ENCODE data around the gene NUP133.
"Not testable (repeated sequence)": the region's sequence is repeated elsewhere in the genome, so short reads cannot be mapped to it uniquely, and the experiment has no call there.

The NUP133 gene

GRCh38 chr1:229507951-229508822, at the start of gene NUP133:
Gene NUP133, minus strand, starts transcription at chr1:229508341. Its CDS starts 92 bp downstream, at chr1:229508249.
- DNase-seq, result peak; percentile 91

- no peak for DNase-seq
These were observed 49.2 kb upstream of the NUP133 start for GRCh38 chr1:229557200-229557850.

GRCh38 chr1:229554886-229555621, 46.9 kb upstream of the NUP133 start:
- no peak for DNase-seq

GRCh38 chr1:229553621-229554130, 45.5 kb upstream of the NUP133 start:
- no peak for DNase-seq

- no peak for DNase-seq
These were observed 44.6 kb upstream of the NUP133 start for GRCh38 chr1:229552732-229553131.

- no peak for DNase-seq
These were observed 42.8 kb upstream of the NUP133 start for GRCh38 chr1:229550812-229551567.

GRCh38 chr1:229547542-229547941, 39.4 kb upstream of the NUP133 start:
- DNase-seq, result no peak

- DNase-seq, result no peak
These were observed 36.4 kb upstream of the NUP133 start for GRCh38 chr1:229544587-229544986.

GRCh38 chr1:229539863-229540506, 31.8 kb upstream of the NUP133 start:
- DNase-seq, result no peak

GRCh38 chr1:229538945-229539344, 30.8 kb upstream of the NUP133 start:
- DNase-seq, result no peak

GRCh38 chr1:229537894-229538293, 29.8 kb upstream of the NUP133 start:
- no peak for DNase-seq

GRCh38 chr1:229536982-229537381, 28.8 kb upstream of the NUP133 start:
- DNase-seq, result no peak

- no peak for DNase-seq
These were observed 27.1 kb upstream of the NUP133 start for GRCh38 chr1:229535230-229535629.

- no peak for DNase-seq
These were observed 23.2 kb upstream of the NUP133 start for GRCh38 chr1:229531326-229531725.

GRCh38 chr1:229529639-229530038, 21.5 kb upstream of the NUP133 start:
- no peak for DNase-seq

GRCh38 chr1:229526695-229527094, 18.6 kb upstream of the NUP133 start:
- DNase-seq, result no peak

- no peak for DNase-seq
These were observed 14.9 kb upstream of the NUP133 start for GRCh38 chr1:229523052-229523451.

GRCh38 chr1:229514578-229515275, 6.6 kb upstream of the NUP133 start:
- DNase-seq, result peak; percentile 33

- DNase-seq, result not testable (repeated sequence)
These were observed 3.5 kb upstream of the NUP133 start for GRCh38 chr1:229511625-229512024.

- not testable (repeated sequence) for DNase-seq
These were observed 3.1 kb upstream of the NUP133 start for GRCh38 chr1:229511201-229511600.

- DNase-seq, result no peak
These were observed 1.4 kb upstream of the NUP133 start for GRCh38 chr1:229509576-229509975.

All from NCI-H446 treated with DMSO at 0.1 percent for 48 hours (cell line).